Activated naive CD8-positive, alpha-beta T cell treated with anti-CD3 and anti-CD28 coated beads, Interleukin-2, amount 10 ng/mL, durations not matched to agents 7 days and 5 days (primary cell): ENCODE measurements around the gene FOXL1. TPM values are rescaled to one million over a fixed set of nuclear protein-coding genes. Genes with fewer than 3 reads are reported as not detected.
"Not testable (repeated sequence)": the region's sequence is repeated elsewhere in the genome, so short reads cannot be mapped to it uniquely, and the experiment has no call there.

ENCODE experiments used
- ATAC-seq: fragments of 150-1000 bp; cut with Tn5 transposase; one replicate; pipeline ENCODE4 v1.10.0; 2021; ENCODE audit warnings: low read depth, moderate library complexity
- POLR2A ChIA-PET: fragments of 350-600 bp; sonication (Branson Sonifier 250); formaldehyde crosslinking; loops from one replicate; lab custom pipeline; 2021; ENCODE audit warnings: antibody characterized with exemption; lab: Charles Lee
- DNase-seq: peaks from one replicate; pipeline ENCODE4 v3.0.0; 2021
- H3K27ac Mint-ChIP-seq: one replicate; pipeline ENCODE4 v1.8.0; 2022; ENCODE audit warnings: mild to moderate bottlenecking, mixed read lengths
- H3K27me3 Mint-ChIP-seq: one replicate; pipeline ENCODE4 v1.8.0; 2022; ENCODE audit warnings: mild to moderate bottlenecking, moderate library complexity, mixed read lengths
- H3K36me3 Mint-ChIP-seq: one replicate; pipeline ENCODE4 v1.8.0; 2021; ENCODE audit warnings: mild to moderate bottlenecking, mixed read lengths
- H3K4me1 Mint-ChIP-seq: one replicate; pipeline ENCODE4 v1.8.0; 2021; ENCODE audit warnings: mixed read lengths
- H3K4me3 Mint-ChIP-seq: one replicate; pipeline ENCODE4 v1.8.0; 2022; ENCODE audit warnings: mild to moderate bottlenecking, moderate library complexity, mixed read lengths
- H3K9me3 Mint-ChIP-seq: one replicate; pipeline ENCODE4 v1.8.0; 2021; ENCODE audit warnings: mixed read lengths
- total RNA-seq, 2 experiments: library from RNA; stranded (reverse); gene quantifications; one replicate each; pipeline ENCODE4 v1.2.3, GENCODE V29; 2021

Gene FOXL1
- total RNA-seq, 2 experiments from 2014 or later = not detected

DNA sequence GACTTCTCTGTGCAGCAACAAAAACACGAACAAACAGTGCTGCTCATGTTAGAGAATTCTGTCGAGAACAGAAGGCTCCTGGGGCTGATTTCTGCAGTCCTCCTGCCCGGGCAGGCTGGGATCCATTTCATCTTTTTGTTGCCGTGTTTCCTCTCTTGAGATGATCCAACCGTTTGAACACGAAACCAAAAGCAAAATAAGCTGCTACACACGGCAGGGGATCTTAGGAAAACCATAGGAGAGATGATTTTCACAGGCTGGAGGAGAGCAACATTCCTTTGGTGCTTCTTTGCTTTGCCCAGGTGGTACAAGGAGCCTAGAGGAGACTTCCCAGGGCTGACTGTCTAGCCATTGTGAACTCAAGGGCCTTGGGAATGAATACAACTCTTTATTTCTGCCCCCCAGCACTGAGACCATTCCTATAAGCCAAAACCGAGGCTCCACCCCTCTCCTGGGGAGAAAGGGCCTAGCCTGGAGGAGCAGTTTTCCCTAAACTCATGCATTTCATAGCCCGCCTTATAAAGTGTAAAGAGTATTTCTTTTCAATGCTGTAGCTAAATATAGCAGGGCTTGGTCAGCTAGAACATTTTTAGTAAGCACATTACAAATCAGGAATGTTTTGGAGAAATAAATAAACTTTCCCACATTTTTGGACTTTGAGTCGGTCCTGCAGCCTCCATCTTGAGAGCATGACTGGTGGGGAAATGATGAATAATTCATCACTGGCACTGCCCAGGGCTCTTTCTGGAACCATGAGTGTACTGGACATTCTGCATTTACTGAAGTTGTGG lies 7.7 kb downstream of the FOXL1 start:
- ATAC-seq = no peak
- POLR2A ChIA-PET = no interaction called here
- no peak overlapping the region for H3K27ac Mint-ChIP-seq
- H3K4me3 Mint-ChIP-seq = no peak overlapping the region
- H3K4me1 Mint-ChIP-seq = no peaks in the 10 kb centered on the region
- no peaks in the 10 kb centered on the region for H3K9me3 Mint-ChIP-seq
- no peaks in the 10 kb centered on the region for H3K36me3 Mint-ChIP-seq
- no peak for DNase-seq
- peaks cover 12% of the 10 kb centered on the region for H3K27me3 Mint-ChIP-seq

DNA sequence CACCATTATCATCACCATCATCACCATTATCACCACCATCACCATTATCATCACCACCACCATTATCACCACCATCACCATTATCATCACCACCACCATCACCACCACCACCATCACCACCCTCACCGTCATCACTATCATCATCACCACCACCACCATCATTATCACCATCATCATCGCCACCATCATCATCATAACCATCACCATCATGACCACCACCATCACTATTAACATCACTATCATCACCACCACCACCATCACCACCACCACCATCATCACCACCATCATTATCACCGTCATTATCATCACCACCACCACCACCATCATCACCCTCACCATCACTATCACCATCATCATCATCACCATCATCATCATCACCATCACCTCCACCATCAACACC lies 9.1 kb downstream of the FOXL1 start:
- DNase-seq (no peak), ATAC-seq (no peak)
- Mint-ChIP-seq H3K36me3 (no peaks in the 10 kb centered on the region), H3K27me3 (peaks cover 17% of the 10 kb centered on the region), H3K27ac (no peak overlapping the region), H3K4me3 (no peak overlapping the region), H3K4me1 (no peaks in the 10 kb centered on the region), H3K9me3 (no peaks in the 10 kb centered on the region)
- POLR2A ChIA-PET = no interaction called here

DNA sequence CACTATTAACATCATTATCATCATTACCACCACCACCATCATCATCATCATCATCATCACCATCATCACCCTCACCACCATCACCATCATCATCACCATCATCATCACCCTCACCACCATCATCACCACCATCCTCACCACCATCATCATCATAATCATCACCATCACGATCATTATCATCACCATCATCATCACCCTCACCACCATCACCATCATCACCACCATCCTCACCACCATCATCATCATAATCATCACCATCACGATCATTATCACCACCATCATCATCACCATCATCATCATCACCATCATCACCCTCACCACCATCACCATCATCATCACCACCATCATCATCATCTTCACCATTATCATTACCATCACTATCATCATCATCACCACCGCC lies 9.6 kb downstream of the FOXL1 start:
- H3K4me1 Mint-ChIP-seq, DNase-seq, H3K27ac Mint-ChIP-seq, ATAC-seq, H3K4me3 Mint-ChIP-seq, POLR2A ChIA-PET, H3K36me3 Mint-ChIP-seq, H3K9me3 Mint-ChIP-seq: not testable (repeated sequence)
- H3K27me3 Mint-ChIP-seq = peaks cover 19% of the 10 kb centered on the region

DNA sequence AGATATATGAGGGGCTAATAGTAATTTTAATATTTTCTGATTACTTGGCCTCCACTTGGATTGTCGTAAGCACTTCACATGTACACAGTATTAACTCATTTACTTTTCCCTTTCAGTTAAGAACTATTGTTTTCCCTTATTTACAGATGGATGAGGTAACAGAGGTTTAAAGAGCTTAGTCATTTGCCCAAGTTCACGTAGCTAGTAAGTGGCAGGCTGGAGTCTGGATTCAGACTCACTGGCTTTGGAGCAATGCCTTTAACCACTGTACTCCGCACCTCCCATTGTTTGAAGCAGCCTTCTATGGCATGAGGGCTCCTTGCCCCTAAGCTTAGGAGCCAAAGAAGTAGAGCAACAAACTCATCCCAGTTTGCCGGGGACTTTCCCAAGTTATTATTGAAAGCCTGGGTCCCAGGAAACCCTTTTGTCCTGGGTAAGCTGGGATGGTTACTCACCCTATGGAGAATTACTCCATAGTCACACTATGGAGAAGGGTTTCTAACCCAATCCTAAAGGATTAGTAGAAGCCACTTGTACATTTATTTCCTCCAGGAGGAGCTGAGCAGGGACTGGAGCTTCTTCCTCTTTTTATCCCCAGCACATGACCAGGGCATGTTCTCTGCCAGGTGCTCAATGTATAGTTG lies 12.3 kb downstream of the FOXL1 start:
- DNase-seq = no peak
- H3K27ac Mint-ChIP-seq = no peak overlapping the region
- peaks cover 1% of the 10 kb centered on the region for H3K4me1 Mint-ChIP-seq
- ATAC-seq = no peak
- H3K27me3 Mint-ChIP-seq = peaks cover 34% of the 10 kb centered on the region
- no peaks in the 10 kb centered on the region for H3K36me3 Mint-ChIP-seq
- no peaks in the 10 kb centered on the region for H3K9me3 Mint-ChIP-seq
- POLR2A ChIA-PET = no interaction called here
- H3K4me3 Mint-ChIP-seq = no peak overlapping the region

DNA sequence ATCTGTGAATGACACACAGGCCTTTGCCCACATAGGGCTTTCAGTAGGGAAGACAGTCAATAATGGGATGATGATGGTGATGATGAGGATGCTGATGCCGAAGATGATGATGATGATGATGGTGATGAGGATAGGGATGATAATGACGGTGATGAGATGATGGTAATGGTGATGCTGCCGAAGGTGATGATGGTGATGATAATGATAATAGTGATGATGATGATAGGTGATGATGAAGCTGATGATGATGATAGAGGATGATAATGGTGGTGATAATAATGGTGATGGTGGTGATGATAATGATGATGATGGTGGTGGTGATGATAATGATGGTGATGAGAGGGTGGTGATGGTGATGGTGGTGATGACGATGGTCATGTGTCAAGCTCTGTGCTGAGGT lies 12.9 kb downstream of the FOXL1 start:
- Mint-ChIP-seq H3K4me3 (no peak overlapping the region), H3K27ac (no peak overlapping the region), H3K4me1 (peaks cover 1% of the 10 kb centered on the region), H3K9me3 (no peaks in the 10 kb centered on the region), H3K36me3 (no peaks in the 10 kb centered on the region), H3K27me3 (peaks cover 34% of the 10 kb centered on the region)
- no peak for ATAC-seq
- POLR2A ChIA-PET = no interaction called here
- DNase-seq = no peak

DNA sequence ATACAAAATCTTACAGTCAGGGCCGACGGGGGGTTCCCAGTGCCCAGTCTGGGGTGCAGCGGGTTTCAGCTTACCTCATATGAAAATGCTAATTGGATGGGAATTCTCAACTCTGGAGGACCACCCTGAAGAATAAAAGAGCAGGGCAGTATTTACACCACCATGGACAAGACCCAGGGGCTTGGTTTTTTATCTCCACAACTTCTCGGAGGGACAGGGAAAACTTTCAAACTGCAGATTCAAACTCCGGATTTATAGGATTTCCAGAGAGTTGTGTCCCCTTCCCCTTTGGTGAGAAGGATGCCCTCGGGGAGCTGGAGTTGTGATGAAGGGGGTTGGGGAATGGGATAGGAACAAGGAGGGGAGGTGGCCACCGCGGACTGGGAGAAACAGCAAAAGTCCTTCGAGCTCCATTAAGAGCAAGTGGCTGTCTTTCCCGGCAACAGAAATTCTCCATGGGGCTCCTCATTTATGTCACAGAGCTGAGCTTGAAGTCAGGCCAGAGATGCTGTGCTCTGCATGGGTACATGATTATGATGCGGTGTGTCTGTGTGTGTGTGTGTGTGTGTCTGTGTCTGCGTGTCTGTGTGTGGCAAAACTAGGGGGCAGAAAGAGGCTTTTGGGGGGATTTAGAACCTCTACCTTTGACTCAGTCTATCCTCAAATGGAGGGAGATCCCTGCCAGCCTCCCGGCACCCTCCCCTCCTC lies 15.7 kb downstream of the FOXL1 start:
- Mint-ChIP-seq H3K4me3 (no peak overlapping the region), H3K27me3 (peaks cover 48% of the 10 kb centered on the region)

DNA sequence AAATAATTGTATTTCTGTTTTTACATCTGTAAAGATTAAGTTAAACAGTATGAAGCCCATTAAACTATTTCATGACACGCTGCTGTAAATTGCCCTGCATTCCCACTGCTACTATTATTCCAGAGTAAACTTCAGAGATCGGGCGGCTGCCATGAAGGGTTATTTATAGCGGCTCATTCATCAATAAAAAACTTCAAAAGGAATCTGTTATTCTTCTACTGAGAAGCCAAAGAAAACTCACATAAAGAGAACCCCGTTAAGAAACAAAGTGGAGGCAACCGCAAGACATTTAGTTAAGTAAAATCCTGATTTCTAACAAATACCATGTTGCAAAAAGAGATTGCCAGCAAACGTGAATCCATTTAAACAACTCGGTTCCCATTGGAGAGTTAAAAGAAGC lies 16.4 kb downstream of the FOXL1 start:
- DNase-seq = no peak
- no peak overlapping the region for H3K27ac Mint-ChIP-seq
- POLR2A ChIA-PET = no interaction called here
- peaks cover 3% of the 10 kb centered on the region for H3K4me1 Mint-ChIP-seq
- ATAC-seq = no peak
- H3K4me3 Mint-ChIP-seq = no peak overlapping the region
- no peaks in the 10 kb centered on the region for H3K9me3 Mint-ChIP-seq
- H3K36me3 Mint-ChIP-seq = no peaks in the 10 kb centered on the region
- peaks cover 51% of the 10 kb centered on the region for H3K27me3 Mint-ChIP-seq

More for the DNA sequence above, 15.7 kb downstream of the FOXL1 start:
- Mint-ChIP-seq H3K4me1 (peaks cover 1% of the 10 kb centered on the region), H3K36me3 (no peaks in the 10 kb centered on the region), H3K27ac (no peak overlapping the region), H3K9me3 (no peaks in the 10 kb centered on the region)
- POLR2A ChIA-PET = no interaction called here
- no peak for DNase-seq
- no peak for ATAC-seq

DNA sequence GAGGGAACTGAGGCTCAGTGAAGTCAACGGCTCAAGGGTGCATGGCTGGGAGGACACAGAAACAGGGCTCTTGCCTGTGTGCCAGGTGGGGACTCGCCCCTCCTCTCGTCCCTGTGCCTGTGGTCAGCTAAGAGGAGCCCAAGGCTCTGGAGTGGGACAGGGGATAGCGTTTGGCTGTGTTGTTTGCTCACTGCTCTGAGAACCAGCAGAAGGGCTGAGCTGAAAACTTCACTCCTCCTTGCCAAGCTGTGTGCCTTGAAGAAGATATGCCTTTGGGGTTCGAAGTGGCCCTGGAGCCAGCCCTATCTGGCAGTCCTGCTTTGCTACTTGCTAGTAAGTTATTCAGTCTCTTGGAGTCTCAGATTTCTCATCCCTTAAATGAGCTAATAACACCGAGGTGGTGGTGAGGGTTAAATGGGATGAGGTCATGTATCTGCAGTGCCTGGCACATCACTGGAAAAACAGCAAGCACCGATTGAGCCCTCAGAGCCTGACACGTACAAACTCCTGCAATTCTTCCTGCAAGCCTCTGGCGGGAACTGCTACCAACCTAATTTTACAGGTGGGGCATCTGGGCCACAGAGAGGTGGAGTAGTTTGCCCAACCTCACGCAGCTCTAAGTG lies 17.7 kb downstream of the FOXL1 start:
- POLR2A ChIA-PET = no interaction called here
- Mint-ChIP-seq H3K4me3 (no peak overlapping the region), H3K27ac (no peak overlapping the region), H3K4me1 (peaks cover 3% of the 10 kb centered on the region), H3K36me3 (no peaks in the 10 kb centered on the region), H3K9me3 (no peaks in the 10 kb centered on the region), H3K27me3 (peaks cover 58% of the 10 kb centered on the region)
- DNase-seq (no peak), ATAC-seq (no peak)

DNA sequence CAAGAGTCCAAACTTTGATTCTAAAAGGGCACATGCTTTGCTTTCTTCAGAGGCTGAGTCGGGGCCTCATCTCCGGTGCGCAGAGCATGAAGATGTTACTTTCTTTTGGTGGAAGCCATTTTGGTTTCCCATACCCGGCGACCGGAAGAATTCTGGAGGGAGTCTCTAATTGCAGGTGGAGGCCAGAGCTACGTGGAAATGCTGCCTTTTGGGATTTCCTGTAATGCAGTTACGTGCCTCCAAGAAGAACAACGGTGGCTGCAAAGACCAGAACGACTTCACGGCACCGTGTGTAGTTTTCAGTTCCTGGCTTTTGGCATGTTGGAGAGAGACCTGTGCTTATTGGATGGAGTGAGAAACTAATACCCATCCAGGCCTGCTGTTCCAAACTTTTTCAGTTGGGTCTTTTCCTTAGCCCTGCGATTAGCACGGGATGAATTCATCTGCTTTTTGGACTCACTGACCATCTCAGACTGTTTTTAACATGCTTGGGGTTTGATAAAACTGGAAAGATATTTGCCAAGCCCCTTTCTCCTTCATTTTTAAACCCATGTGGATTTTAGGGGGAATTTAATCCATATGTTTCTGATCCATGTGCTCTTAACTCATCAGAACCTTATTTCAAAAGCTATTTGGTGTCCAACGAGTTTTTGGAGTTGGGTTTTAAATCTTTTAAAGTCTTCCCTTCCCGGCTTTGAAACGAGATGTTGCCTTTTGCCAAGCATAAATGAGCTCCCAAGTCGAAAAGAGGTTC lies 19.0 kb downstream of the FOXL1 start:
- Mint-ChIP-seq H3K27me3 (peaks cover 49% of the 10 kb centered on the region), H3K27ac (no peak overlapping the region), H3K36me3 (no peaks in the 10 kb centered on the region), H3K4me3 (no peak overlapping the region), H3K9me3 (no peaks in the 10 kb centered on the region), H3K4me1 (peaks cover 3% of the 10 kb centered on the region)
- no peak for DNase-seq
- no peak for ATAC-seq
- POLR2A ChIA-PET = no interaction called here

DNA sequence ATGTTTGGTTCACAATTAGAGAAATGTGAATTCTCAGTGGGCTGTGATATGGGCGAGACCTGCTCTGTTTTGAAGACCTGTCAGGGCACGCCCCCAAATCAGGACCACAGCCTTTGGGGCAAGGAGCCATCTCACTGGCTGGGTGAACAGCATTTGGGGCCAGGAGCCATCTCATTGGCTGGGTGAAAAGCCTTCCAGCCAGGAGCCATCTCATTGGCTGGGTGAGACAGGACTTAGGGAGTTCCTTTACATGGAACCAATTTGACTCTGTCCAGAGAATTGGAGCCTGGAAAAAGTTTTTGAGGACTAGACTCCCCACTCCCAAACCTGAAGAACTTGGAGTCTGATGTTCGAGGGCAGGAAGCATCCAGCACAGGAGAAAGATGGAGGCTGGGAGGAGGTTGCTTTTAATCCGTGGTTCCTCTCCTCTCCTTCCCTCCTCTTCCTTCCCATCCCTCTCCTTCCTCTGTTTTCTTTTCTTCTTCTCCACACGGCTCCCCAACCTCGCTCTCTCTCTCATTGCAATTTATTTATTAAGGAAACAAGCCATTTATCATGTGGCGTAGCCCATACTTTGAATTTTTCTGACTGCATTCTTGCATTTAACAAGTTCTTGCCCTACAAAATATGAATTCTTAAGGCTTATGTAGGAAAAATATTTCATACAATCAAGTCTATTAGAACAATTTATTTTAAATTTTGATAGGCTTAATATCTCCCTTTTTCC lies 19.7 kb downstream of the FOXL1 start:
- no peaks in the 10 kb centered on the region for H3K36me3 Mint-ChIP-seq
- H3K4me1 Mint-ChIP-seq = peaks cover 3% of the 10 kb centered on the region
- POLR2A ChIA-PET = no interaction called here
- H3K27me3 Mint-ChIP-seq = peaks cover 46% of the 10 kb centered on the region
- H3K4me3 Mint-ChIP-seq = no peak overlapping the region
- DNase-seq (no peak), ATAC-seq (no peak)
- H3K9me3 Mint-ChIP-seq = no peaks in the 10 kb centered on the region
- no peak overlapping the region for H3K27ac Mint-ChIP-seq

DNA sequence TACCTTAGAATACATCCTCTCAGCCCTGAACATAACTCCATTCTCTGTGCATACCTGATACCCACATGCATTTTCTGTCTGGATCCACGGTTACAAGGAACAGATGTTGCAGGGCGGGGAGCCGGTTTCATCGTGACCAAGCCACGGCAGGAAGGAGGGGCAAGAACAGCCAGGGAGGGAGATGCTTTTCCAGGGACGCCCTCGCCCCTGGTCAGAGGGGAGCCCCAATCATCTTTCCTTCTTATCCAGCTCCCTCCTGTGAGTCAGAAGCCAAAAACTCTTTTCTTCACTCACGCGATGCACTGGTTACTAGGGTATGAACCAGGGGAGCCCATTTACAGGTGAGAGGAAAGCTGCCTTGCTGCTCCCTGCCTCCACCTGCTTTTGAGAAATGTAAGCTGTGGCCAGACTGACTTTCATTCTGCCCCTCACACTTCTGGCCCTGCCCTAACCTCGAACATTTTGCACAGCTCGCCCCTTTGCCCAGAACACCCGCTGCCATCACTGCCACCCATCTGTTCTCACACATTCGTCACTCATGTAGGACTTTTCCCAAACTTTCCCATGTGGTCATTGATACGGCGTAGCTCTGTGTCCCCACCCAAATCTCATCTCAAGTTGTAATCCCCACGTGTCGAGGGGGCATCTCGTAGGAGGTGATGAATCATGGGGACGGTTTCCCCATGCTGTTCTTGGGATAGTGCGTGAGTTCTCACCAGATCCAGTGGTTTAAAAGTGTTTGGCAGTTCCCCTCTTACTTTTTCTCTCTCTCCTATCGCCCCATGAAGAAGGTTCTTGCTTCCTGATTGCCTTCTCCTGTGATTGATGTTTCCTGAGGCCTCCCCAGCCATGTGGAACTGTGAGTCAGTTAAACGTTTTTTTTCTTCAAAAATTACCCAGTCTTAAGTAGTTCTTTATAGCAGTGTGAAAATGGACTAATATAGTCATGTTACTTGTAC lies 20.5 kb downstream of the FOXL1 start:
- peaks cover 38% of the 10 kb centered on the region for H3K27me3 Mint-ChIP-seq
- ATAC-seq (no peak), DNase-seq (no peak)
- no peaks in the 10 kb centered on the region for H3K36me3 Mint-ChIP-seq
- peaks cover 1% of the 10 kb centered on the region for H3K4me1 Mint-ChIP-seq
- no peak overlapping the region for H3K4me3 Mint-ChIP-seq
- H3K9me3 Mint-ChIP-seq = no peaks in the 10 kb centered on the region
- POLR2A ChIA-PET = no interaction called here
- no peak overlapping the region for H3K27ac Mint-ChIP-seq

DNA sequence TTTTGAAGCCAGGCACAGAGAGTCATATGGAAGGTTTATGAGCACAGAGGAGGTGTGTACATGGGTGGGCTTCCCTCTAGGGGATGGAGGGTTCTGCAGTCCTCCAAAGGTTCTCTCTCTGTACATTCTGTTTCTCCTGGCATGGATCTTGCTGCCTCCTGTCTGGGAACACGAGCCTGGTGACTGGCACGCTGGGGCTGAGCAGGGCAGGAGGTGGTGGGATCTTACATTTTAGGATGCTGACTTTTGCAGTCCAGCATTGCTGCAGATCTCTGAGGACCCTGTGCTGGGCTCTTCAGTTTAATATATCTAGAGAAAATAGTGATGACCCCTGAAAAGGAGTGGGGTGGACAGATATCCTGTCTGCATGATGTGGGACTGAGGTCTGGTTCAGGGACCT lies 23.0 kb downstream of the FOXL1 start:
- Mint-ChIP-seq H3K4me3 (no peak overlapping the region), H3K27ac (no peak overlapping the region), H3K9me3 (peaks cover 3% of the 10 kb centered on the region), H3K36me3 (no peaks in the 10 kb centered on the region), H3K27me3 (peaks cover 33% of the 10 kb centered on the region), H3K4me1 (peaks cover 11% of the 10 kb centered on the region)
- POLR2A ChIA-PET = no interaction called here
- ATAC-seq = no peak
- no peak for DNase-seq
